Superior temporal gyrus (tissue), 1 donor: ENCODE measurements around the gene OPCML.
A peak's percentile ranks its signal among the peaks of the same experiment; 100 is the strongest.

Experiments
- DNase-seq: peaks from one replicate; pipeline ENCODE4 v3.0.0-alpha.2; 2016; ENCODE audit errors: extremely low spot score

The OPCML gene

DNA sequence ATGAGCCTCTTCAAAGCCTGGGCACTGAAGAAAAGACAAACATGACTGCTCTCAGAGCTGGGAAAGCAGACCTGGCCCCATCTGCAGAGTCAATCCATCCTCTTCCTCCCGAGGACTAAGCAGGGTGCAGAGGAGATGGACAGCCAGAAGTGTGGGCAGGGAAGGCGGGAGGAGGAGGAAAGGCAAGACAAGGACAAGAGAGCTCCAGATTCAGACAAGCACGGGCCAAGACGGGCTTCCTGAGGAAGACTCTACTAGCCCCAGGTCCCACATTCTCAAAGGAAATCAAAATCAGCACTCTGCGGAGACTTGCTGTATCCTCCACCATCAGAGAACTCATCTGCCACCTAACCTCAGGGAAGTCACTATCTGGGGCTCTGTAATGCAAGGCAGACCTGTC lies 28.5 kb downstream of the OPCML start:
- no peak for DNase-seq

DNA sequence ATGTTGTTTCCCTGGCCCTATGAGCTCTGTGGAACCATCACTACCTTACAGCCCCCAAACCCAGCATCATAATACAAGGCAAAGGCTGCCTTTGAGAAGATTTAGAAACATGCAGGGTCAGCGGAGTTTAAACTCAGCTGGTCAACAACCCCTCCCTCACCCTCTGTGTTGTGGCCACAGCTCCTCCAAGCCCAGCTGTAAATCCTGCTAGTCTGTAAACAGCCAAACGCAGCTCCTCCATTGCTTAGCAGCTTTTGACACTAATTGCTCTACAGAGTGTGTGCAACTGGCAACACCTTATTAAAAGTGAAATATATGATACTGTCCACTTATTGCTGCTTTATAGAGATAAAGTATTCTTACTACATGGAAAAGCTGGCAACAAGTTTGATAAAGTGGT lies 29.1 kb downstream of the OPCML start:
- no peak for DNase-seq

DNA sequence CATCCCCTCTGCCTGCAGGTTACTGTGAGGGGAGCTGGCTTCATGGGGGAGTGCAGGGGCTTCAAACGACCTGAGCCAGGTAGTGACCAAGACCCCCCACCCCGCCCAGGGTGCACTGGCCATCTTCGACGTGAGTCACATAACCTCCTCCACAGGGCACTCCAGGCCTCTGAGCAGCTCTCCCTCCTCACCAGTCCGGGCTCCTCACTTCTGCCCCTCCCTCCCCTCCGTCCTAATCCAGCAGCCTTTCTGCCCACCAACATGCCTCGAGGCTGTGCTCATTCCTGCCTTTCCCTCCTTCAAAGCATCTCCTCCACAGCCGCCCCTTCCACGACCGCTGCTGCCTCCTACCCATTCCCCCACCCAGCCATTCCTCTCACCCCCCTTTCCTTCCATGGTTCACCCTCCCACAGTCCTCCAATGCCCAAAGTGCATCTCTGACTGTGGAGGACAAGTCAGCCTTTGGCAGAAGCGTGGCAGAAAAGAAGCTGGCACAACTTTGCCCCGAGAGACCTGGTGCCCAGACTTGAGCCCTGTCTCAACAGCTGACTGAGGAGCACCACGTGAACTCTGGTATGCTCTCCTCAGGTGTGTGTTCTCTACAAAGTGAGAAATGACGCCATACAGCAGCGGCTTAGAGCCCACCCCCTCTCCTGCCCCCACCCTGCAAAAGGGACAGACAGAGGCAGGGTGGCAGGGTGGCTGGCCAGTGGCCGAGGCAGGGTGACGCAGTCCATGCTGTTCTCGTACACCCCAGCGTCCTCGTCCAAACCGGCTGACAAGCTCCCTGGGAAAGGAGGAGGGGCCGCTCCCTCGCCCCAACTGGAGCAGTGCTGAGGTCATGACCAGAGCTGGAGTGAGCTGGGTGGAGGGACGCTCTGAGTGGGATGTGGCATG lies 30.4 kb downstream of the OPCML start:
- no peak for DNase-seq

DNA sequence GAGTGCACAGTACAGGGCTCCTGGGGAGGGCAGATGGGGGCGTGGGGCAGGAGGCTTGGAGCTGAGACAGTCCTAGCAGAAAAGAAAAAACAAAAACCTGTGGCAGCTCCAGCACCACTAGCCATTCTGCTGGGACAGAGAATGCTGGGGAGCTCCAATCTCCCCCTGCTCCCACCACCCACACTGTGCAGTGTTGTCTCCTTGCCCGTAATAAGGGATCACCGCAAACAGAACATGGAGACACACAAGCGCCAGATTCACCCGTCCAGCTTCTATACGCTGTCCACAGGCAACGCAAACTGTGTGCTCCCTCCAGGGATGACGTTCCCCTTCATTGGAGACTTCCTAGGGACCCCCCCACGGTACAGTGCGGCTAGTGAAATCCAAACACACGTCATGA lies 31.4 kb downstream of the OPCML start:
- no peak for DNase-seq

GRCh38 chr11:133500435-133500834 lies 31.9 kb downstream of the OPCML start:
- no peak for DNase-seq

- no peak for DNase-seq
These were observed 33.3 kb downstream of the OPCML start for GRCh38 chr11:133498969-133499368.

GRCh38 chr11:133497477-133498140 lies 34.7 kb downstream of the OPCML start:
- no peak for DNase-seq

- no peak for DNase-seq
These were observed 39.4 kb downstream of the OPCML start for GRCh38 chr11:133492895-133493294.

DNA sequence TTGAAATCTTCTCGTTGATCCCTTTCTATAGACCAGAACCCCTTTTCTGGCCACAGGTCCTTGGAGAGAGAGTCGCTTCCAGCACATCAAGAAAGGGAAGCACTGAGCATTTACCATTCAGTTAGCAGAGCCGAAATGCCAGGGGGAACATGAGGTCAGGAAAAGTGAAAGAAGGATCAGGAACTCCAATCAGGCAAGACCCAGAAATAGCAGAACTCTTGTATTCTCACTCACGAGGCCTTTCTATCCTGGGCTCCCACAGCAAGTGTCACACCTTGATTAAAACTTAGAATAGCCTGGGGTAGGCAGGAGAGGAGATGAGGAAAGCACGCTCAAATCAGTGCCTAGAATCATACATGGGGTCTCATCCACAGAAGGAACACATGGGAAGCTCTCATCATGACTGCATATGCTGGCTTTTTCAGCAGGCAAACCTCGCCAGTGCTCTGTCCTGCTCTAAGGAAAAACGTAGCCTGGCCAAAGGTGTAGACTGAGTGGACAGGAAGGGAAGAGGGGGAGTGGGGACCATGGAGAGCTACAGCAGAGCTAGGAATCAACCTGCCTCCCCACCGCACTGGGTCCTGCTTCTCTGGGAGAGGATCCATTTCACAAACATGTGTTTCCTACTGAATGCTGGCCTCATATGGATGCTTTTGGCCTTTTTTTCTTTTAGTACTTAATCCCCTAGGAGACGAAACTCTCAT lies 40.5 kb downstream of the OPCML start:
- no peak for DNase-seq

DNA sequence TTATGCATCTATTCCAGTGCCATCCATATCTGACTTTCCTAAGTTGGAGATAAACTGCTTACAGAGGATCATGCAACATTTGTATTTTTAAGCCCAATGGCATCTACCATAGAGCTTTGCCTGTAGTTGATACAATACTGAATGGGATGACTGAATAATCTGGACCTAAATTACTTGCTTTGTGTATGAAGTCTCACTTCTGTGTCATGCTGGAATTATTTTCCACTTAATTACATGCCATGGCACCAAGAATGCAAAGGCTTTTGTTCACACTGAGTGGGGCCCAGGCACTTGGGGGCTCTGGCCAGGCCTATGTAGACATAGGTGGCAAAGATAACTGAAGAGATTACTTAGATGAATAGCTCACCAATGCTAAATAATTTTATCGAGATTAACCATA lies 51.6 kb downstream of the OPCML start:
- no peak for DNase-seq

DNA sequence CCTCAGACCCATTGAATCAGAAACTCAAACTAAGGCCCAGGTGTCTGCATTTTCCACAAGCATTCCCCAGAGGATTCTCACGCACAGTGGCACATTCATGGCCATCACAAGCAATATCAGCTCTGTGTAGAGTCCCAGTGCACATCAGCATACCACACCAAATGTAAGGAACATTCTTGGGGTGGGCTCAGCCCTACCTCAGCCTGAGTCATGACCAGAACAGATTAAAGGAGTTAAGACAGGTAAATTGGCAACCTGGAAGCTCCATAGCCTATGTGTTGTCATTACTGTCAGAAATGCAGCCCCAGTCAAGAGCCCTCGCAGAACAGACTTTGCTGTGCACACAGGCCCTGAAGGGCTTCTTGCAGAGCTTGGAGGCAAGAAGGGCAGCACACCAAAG lies 53.1 kb downstream of the OPCML start:
- DNase-seq: no peak

DNA sequence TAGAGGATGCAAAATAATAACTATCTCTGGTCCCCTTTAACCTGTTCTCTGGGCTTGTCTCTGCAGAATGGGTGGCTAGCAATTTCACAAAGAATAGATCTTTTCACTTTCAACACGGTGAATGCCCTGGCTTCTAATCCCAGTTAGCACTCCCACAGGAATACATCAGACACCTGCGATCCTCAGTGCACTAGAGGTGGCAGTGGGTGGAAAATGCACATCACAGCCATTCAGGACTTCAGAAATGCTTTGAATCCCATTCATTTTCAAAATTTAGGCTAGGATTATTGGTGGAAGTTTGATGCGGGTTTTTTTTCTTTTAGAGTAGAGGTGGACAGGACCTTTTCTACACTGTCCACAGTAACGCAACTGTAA lies 55.1 kb downstream of the OPCML start:
- DNase-seq: no peak

GRCh38 chr11:133476570-133477250 lies 55.6 kb downstream of the OPCML start:
- DNase-seq: no peak

DNA sequence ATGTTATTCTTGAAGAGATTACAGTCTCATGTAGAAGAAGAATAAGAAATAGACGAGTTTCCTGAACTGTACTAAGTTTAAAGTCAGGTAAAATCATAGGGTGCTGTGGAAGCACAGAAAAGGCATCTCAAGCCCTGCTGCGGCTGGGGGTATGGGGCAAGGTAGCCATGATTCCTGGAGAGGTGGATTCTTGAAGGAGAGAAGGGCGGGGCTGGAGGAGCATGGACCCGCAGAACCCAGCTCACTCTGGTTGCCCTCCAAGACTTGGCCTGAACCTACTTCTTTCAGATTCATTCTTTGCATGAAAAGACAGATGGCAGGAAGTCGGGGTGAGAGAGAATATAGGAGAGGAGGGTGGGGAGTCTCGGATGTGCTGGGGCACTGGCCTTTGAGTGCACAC lies 57.8 kb downstream of the OPCML start:
- DNase-seq: no peak

GRCh38 chr11:133467686-133468085 lies 64.6 kb downstream of the OPCML start:
- DNase-seq: peak; percentile 49

DNA sequence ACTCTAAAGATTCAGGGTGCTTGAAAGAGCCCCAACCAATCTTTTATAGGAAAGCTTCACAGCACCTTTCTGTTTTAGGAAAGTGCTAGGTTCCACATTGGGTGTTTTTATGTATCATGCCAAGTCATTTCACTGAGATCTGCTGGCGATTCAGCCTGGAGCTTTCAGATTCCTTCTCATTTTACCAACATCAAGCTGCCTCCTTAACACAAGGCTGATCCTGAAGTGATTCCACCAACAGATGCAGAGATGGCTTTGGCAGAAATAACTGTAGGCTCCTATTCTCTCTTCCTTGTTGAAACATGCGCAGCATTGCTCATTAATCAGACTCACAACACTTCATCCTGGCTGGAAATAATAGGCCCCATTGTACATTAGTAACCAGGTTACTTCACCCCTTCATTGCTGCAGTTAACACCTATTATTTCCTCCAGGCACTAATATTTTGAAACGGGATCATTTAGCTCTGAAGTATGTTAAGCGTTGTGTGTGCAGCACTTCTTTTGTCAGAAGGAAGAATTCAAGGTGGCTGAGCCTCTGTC lies 89.0 kb downstream of the OPCML start:
- DNase-seq: peak; percentile 38

DNA sequence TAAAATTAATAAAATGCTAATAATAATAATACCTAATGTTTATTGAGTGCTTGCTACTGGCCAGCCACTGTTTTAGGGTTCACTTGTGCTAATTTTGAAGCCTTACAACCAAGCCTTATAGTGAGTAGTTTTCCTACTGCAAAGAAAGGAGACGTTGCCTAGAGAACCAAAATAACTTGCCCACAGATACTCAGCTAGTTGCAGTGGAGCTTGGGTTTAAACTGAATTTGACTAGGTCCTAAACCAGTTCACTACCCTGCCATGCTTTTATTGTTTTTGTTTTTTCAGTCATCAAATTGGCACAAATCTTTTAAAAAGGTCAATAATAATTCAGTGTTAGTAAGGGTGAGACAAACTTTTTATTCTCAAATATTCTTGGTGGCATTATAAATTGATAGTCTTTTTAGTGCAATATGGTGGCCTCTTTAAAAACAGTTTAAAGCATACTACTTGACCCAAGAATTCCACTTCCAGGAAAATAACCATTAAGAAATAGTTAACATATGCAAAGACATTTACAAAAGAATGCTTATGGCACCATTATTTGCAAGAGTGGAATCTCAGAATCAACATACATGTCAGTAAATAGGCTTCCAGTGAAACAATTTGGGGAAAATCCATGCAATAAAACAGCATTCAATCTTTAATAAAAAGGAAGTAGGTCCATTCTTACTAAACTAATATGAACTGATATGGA lies 90.2 kb downstream of the OPCML start:
- no peak for DNase-seq

DNA sequence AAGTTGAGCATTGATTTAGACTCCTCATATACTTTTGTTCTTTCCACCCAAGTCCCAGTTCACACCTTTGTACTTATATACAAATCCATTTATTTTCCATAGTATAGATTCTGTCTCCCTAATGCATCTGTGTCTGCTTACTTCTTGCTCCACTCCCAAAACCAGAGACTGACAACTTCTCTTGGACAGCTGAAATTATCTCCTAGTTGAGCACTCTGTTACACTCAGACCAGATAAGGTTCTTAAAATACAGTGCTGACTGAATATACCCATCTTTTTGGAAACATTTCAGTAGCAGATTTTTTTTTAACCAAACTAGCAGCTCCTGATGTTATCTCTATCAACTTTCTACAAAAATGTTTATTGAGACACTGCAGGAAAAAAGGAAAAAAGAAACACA lies 106.3 kb downstream of the OPCML start:
- DNase-seq: no peak

- DNase-seq: no peak
These were observed 107.1 kb downstream of the OPCML start for GRCh38 chr11:133425245-133425644.

DNA sequence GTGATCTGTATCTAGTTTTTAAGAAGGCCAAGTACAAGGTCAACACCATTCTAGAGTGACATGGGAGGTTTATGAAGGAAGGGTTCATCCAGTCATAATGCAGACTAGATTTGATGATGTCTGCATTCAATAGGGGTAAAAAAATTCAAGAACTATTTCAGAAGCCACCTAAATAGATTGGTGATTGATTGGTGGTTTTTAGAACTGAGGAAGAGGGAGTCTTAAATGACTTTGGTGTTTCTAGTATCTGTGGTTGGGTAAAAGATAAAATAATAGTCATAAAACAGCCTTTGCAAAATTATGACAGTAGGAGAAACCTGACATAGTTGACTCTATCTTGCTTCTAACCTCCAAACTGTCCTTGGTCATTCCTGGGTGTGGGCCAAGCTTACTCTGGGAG lies 114.1 kb downstream of the OPCML start:
- DNase-seq: no peak

DNA sequence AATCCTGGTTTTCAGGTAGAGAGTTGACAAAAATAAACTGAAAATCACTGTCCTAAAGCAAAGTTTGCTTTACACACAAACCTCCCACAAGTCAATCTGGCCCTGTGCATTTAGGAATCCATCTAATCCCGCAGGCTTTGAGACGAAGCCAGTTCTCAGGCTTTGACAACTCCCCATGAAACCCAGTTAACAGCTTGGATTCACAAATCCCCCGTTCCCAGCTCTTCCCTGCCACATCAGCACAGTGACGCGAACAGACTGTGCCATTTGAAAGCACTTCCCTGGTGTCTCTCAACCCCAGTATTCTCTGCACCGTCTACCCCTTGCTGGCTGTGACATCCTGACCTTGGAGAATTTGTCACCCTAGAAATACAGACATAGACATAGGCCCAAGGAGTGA lies 117.8 kb downstream of the OPCML start:
- peak; percentile 34 for DNase-seq
